COR-L47 (cell line): ENCODE measurements around the gene ABHD17A.
A peak's percentile ranks its signal among the peaks of the same experiment; 100 is the strongest.

Source experiments
- DNase-seq: peaks from one replicate; lab custom pipeline; 2025; lab: John Stamatoyannopoulos, UW

ABHD17A gene

GRCh38 chr19:1853295-1854038, 31.8 kb downstream of the ABHD17A start:
- peak; percentile 60 for DNase-seq

DNA sequence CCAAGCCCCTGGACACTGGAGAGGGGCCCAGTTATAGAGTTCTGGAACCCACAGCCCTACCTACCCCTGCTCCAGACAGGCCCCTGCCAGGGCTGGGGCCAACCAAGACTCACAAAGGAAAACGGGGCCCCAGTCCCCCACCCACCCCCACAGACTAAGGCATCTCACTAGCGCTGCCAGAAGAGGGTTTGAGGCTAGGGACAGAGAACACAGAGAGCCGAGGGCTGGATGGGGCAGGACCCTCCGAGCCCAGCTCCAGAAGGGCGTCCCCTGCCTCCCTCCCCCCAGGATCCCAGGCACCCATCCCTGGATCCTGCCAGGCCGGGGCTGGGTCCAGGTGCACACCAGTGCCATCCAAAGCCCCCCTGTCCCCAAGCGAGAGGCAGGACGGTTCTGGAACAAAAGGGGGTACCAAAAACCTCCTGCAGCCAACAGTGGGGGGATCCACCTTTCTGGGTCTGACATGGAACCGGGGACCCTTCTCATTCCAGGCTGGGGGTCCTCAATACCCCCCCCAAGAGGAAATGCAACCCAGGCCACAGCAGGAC, 32.6 kb downstream of the ABHD17A start:
- DNase-seq, result no peak

- peak; percentile 91 for DNase-seq
These were observed 33.4 kb downstream of the ABHD17A start for GRCh38 chr19:1851654-1852580.

- no peak for DNase-seq
These were observed 34.3 kb downstream of the ABHD17A start for GRCh38 chr19:1850809-1851653.

DNA sequence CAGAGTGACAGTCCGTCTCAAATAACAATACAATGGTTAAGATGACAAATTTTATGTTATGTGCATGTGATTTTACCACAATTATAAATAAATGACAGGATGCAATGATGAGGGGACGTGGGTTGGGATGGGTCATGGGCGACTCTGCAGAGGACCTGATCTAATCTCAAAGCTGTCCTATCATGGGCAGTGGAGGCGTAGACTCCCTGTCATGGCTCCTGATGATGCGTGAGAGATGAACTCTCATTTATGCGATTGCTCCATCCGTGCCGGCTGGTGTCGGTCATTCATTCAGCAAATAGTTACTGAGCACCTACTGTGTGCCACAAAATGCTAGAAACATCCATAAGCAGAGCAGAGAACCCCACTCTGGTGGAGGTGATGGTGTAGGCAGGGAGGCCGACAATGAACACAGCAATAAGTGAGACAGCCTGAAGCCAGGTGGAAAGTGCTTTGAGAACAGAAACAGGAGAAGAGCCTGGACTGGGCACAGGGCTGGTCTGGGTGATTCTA, 35.4 kb downstream of the ABHD17A start:
- DNase-seq, result no peak

- DNase-seq, result no peak
These were observed 36.2 kb downstream of the ABHD17A start for GRCh38 chr19:1849132-1849474.

- peak; percentile 92 for DNase-seq
These were observed 36.7 kb downstream of the ABHD17A start, which contains the start of gene REXO1 for GRCh38 chr19:1848399-1849131. REXO1 (minus strand) TSS chr19:1848483; CDS start chr19:1848358, 125 bp downstream.

DNA sequence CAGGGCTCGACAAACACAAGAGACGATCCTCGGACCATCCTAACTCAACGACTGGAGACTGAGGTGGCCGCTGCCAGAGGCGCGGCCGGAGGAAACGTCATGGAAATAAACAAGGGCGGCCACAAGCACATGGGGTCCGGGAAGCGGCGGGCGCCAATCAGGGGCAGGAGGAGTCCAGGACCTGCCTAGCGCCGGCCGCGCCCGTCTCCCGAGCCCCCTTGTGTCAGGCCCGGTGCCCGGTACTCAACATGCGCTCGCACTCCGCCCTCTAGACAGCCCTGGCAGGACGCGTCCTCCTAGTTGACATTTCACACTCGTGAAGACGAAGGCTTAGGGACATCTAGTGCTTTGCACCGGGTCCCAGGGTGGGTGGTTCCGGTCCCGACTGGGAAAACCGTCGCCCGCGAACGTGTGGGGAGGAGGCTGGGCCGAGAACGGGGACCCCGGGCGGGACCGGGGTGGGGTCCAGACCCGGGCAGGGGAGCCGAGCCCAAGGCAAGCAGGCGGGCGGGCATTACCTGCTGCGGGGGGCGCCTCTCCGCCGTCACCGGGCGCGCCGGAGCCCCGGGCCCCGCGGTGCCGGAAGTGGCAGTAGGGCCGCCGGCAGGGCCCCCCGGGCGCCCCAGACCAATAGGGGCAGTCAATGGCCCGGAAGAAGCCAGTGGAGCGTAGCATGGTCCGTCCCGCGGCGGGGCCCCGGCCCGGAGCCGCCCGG, 37.5 kb downstream of the ABHD17A start:
- no peak for DNase-seq

GRCh38 chr19:1847348-1847683, 38.0 kb downstream of the ABHD17A start:
- no peak for DNase-seq

GRCh38 chr19:1846517-1847204, 38.6 kb downstream of the ABHD17A start:
- no peak for DNase-seq

DNA sequence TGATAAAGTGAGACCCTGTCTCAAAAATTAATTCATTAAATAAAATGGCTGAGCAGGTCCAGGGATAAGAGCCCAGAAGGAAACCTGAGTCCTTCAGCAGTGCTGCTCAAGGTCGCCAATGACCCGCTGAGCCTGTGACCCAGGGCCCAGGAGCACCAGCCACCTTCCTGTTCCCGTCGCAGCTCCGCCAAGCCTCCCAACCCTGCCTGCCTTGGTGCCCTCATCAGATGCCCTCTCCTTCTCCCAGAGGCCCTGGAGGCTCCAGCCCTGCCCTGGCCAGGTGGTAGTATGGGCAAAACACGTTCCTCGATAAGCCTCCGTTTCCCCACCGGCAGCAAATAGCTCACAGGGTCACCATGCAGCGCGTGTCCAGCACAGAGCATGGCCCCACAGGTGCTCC, 39.7 kb downstream of the ABHD17A start:
- no peak for DNase-seq

- DNase-seq, result no peak
These were observed 40.2 kb downstream of the ABHD17A start for GRCh38 chr19:1845125-1845515.

DNA sequence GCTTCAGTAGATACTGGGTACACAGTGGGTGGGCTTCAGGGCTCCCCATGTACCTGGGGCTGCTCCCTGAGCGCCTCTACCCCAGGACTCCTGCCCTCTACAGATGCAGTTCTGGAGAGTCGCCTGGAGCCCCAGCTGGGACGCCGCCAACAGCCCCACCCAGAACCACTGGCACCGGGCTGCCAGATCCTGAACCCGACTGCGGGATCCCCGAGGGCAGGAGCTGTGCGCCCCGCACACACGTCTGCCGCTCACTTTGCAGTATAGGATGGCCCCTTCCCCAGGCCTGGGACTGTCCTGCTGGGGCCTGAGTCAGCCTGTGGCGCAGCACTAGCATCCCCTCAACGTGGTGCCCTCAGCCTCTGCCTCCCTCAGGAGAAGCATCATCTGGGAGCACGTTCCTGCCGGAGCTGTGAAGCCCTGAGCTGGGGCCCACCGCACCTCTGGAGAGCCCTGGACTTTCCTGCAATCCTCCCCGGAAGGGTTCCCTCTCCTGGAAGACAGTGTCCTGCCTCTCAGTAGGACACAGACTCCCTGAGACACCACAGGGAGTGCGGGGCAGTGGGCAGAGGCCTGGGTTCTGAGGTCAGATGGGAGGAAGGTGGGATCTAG, 40.7 kb downstream of the ABHD17A start:
- DNase-seq, result no peak

DNA sequence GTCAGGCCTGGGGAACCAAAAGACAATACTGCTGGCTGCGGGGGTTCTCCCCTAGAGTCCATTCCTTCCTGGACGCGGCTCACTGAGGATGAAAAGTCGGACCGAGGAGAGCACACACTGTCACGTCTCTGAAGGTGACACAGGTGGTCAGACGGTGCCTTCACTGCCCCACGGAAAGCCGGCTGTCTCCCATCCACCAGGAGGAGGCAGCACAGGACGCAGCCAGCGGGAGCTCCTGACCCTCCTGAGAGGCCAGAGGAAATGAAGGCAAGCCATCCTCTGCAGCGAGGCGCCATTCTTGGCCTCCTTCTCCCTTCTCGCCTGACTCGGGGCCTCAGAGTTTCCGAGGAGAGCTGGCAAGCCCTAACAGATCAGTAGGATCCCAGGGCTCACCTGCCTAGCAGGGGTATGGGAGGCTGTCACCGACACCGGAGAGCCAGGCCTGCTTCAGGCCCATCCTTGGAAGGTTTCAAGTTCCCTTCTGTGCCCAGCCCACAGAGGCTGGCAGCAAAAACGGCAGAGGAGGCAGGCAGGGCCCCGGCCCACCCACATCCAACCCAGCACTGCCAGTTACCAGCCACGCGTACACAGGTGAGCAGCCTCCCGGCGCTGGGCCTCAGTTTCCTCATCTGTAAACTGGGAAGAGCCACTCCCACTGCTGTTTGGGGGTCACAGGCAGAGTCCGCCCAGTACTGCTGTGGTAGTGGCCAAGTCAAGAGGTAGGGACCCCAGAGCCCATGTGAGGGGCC, 41.5 kb downstream of the ABHD17A start:
- no peak for DNase-seq

GRCh38 chr19:1843116-1843515, 42.2 kb downstream of the ABHD17A start:
- DNase-seq, result no peak

DNA sequence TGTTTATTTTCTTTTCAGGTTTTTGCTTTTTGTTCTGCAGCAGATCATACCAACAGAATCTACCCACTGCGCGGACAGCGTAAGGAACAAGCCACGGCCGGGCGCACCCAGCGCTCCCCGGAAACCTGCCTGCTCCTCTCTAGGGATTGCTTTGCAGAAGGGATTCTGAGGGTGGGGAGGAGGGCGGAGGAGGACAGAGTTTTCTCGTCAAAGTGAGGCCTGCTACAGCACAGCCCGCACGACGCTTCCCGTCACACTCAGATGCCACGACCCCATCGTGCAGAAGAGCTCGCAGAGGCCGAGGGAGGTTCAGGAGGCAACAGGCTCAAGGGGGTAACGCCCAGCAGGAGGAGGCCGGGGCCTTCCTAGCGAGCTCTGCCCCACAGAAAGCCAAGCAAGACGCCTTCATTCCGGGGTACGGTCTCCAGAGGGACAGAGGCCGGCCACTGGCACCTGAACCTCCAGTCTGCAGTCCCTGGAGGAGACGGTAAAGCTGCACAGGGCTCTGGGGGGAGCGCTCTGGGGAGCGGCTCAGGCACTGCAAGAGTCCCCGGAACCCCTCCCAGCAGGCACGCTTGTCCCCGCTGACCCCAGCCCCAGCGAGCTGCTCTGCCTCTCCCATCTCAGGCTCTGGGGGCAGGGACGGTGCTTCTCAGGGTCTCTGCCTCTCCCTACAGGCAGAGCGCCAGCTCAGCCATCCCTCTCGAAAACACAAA, 43.9 kb downstream of the ABHD17A start:
- DNase-seq, result no peak

DNA sequence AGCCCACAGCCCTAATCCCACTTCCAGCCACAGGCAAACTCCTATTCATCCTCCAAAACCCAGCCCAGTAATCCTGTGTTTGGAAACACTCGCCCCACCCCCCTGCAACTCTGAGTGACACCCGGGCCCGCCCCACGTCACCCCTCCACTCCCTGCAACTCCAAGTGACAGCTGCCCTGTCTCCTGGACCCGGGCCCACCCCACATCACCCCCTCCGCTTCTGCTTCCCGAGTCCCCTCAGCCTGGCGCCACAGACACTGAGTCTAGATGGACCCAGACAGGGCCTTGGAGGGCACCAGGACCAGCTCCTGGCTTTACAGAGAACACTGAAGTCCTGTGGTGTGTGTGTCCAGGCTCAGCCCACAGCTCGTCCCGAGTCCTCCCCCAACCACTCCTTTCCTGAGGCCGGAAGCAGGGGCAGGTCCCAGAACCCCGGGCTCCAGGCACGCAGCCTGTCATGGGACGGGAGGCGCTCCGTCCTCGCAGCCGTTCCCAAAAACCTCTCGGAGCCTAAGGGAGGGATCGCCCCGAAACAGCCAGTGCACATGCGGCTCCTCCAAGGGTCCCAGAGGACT, 44.7 kb downstream of the ABHD17A start:
- no peak for DNase-seq
